Measurements from ENCODE around the gene AOPEP. TPM values are rescaled to one million over a fixed set of nuclear protein-coding genes. Genes with fewer than 3 reads are reported as not detected.

Gene AOPEP
- total RNA-seq, 1 experiment from 2014 or later, result 15.0 TPM

- no peak overlapping the region for H2BK12ac ChIP-seq (ENCODE audit: insufficient read length, low read depth, low read length)
- no peaks in the 10 kb centered on the region for H3K9me3 ChIP-seq (ENCODE audit: control insufficient read depth, low read depth, low read length)
- peaks cover 5% of the 10 kb centered on the region for H3K4me1 ChIP-seq (ENCODE audit: insufficient read depth, low read length)
- H2AFZ ChIP-seq (ENCODE audit: low read length), result no peak overlapping the region
- H3K23ac ChIP-seq (ENCODE audit: insufficient read length, low read depth, low read length), result no peak overlapping the region
- H4K5ac ChIP-seq (ENCODE audit: insufficient read length, low read depth, low read length), result no peak overlapping the region
- H2BK120ac ChIP-seq (ENCODE audit: low read depth, low read length, poor library complexity, severe bottlenecking), result no peak overlapping the region
- no peak overlapping the region for H3K4me2 ChIP-seq (ENCODE audit: insufficient read depth, insufficient read length, low read length)
- Mint-ChIP-seq H3K27me3 (ENCODE audit: low read depth) (peaks cover 1% of the 10 kb centered on the region; the same call in 1 of the 2 replicates), H3K27ac (peak overlapping the region in 2 of 3 experiments; percentile 11 to 69; a peak in 4 of 7 replicates), H3K4me1 (peaks cover 18 to 22% of the 10 kb centered on the region in 2 experiments), H3K4me3 (no peak overlapping the region), H3K36me3 (ENCODE audit: insufficient read depth in 1 of 3, low read depth in 3 of 3) (no peaks in the 10 kb centered on the region), H3K9me3 (no peaks in the 10 kb centered on the region)
- no peaks in the 10 kb centered on the region for H3K79me1 ChIP-seq (ENCODE audit: insufficient read depth, low read depth, low read length, poor library complexity, severe bottlenecking)
- TF ChIP-seq CTCF (conservative IDR thresholded peaks at IDR 0.05), result no peak
- no peaks in the 10 kb centered on the region for H3K23me2 ChIP-seq (ENCODE audit: insufficient read length, low read depth, low read length, poor library complexity, severe bottlenecking)
- H3K9ac ChIP-seq (ENCODE audit: extremely low read depth, insufficient read length, low read length), result no peak overlapping the region
- H3K79me2 ChIP-seq (ENCODE audit: insufficient read depth, low read length), result no peaks in the 10 kb centered on the region
- no peak overlapping the region for H3K4ac ChIP-seq (ENCODE audit: low read depth, low read length)
- WGBS (ENCODE audit: extremely low coverage, insufficient read length, low lambda C conversion rate), result no CpG with 5 or more reads among the region's 8 CpGs
- no peak overlapping the region for H2BK5ac ChIP-seq (ENCODE audit: insufficient read length, low read length)
- H2BK15ac ChIP-seq (ENCODE audit: low read depth, low read length), result no peak overlapping the region
- no peak overlapping the region for H4K8ac ChIP-seq (replicated peaks; ENCODE audit: insufficient read length, low read depth, low read length)
- H3K27me3 ChIP-seq (ENCODE audit: insufficient read depth, low read length), result no peaks in the 10 kb centered on the region
- H4K20me1 ChIP-seq (ENCODE audit: control insufficient read depth, insufficient read depth, insufficient read length), result no peaks in the 10 kb centered on the region
- no peak overlapping the region for H3T11ph ChIP-seq (ENCODE audit: low read length)
- no peak overlapping the region for H3K14ac ChIP-seq (ENCODE audit: insufficient read depth, low read length)
- no peak overlapping the region for H2BK20ac ChIP-seq (ENCODE audit: low read depth, low read length, poor library complexity, severe bottlenecking)
- DNase-seq, result no peak
- H4K91ac ChIP-seq (ENCODE audit: insufficient read length, low read depth, low read length), result no peak overlapping the region
- no peak overlapping the region for H2AK5ac ChIP-seq (ENCODE audit: insufficient read length, low read length)
- no peak overlapping the region for H3K18ac ChIP-seq (ENCODE audit: insufficient read length, low read depth, low read length)
- H3K56ac ChIP-seq (ENCODE audit: insufficient read length, low read depth, low read length), result no peak overlapping the region
- no peak overlapping the region for H3K27ac ChIP-seq (ENCODE audit: insufficient read length, low read depth, low read length)
Observed at GRCh38 chr9:94867281-94867841, 140.9 kb downstream of the AOPEP start.
